Fibroblast of lung (primary cell): ENCODE results near the gene HAUS6. TPM values are rescaled to one million over a fixed set of nuclear protein-coding genes. Genes with fewer than 3 reads are reported as not detected.
A peak's percentile ranks its signal among the peaks of the same experiment; 100 is the strongest.

Source experiments
- DNase-seq, 2 donors: peaks; one replicate each; pipeline versions ENCODE4 v3.0.0 to v3.0.0-alpha.2; 2010; ENCODE audit warnings: low read depth in 2 of 2
- H2AFZ ChIP-seq: 2 replicates; pipeline ENCODE4 v1.5.1; 2012; ENCODE audit warnings: low read length, control low read depth, inconsistent platforms
- H3K27ac ChIP-seq: 2 replicates; pipeline ENCODE4 v1.5.1; 2011; ENCODE audit warnings: low read length, control low read depth; ENCODE audit not compliant: insufficient read depth
- H3K27me3 ChIP-seq: 2 replicates; pipeline ENCODE4 v1.5.1; 2011; ENCODE audit warnings: mild to moderate bottlenecking, low read length; ENCODE audit not compliant: control insufficient read depth, insufficient read depth
- H3K36me3 ChIP-seq: 2 replicates; pipeline ENCODE4 v1.5.1; 2011; ENCODE audit warnings: low read length; ENCODE audit not compliant: control insufficient read depth, insufficient read depth
- H3K4me1 ChIP-seq: 2 replicates; pipeline ENCODE4 v1.5.1; 2011; ENCODE audit warnings: low read length; ENCODE audit not compliant: control insufficient read depth, insufficient read depth; ENCODE audit errors: extremely low read depth
- H3K4me2 ChIP-seq: 2 replicates; pipeline ENCODE4 v1.5.1; 2011; ENCODE audit warnings: low read length, control low read depth; ENCODE audit not compliant: insufficient read depth; ENCODE audit errors: extremely low read depth
- H3K4me3 ChIP-seq, 4 experiments: fragments of 200-600 bp in 1 of 4; sonication (generic) in 1 of 4; replicated peaks in 1 of 4; 2 replicates each; pipeline ENCODE4 v1.5.1; 2011 to 2016; ENCODE audit warnings: low read length in 4 of 4, low read depth in 3 of 4, mild to moderate bottlenecking in 3 of 4, control low read depth in 2 of 4, inconsistent platforms in 1 of 4, mixed read lengths in 1 of 4; ENCODE audit not compliant: insufficient read depth in 1 of 4; ENCODE audit errors: control extremely low read depth in 1 of 4
- H3K79me2 ChIP-seq: 2 replicates; pipeline ENCODE4 v1.5.1; 2012; ENCODE audit warnings: mild to moderate bottlenecking, low read length, inconsistent platforms; ENCODE audit not compliant: control insufficient read depth, insufficient read depth
- H3K9ac ChIP-seq: 2 replicates; pipeline ENCODE4 v1.5.1; 2011; ENCODE audit warnings: mild to moderate bottlenecking, low read length, control low read depth; ENCODE audit not compliant: insufficient read depth
- H3K9me3 ChIP-seq: 2 replicates; pipeline ENCODE4 v1.5.1; 2012; ENCODE audit warnings: low read depth, low read length; ENCODE audit not compliant: control insufficient read depth, insufficient read depth
- H4K20me1 ChIP-seq: 2 replicates; pipeline ENCODE4 v1.5.1; 2011; ENCODE audit warnings: low read length; ENCODE audit not compliant: control insufficient read depth, insufficient read depth; ENCODE audit errors: extremely low read depth
- EZH2 ChIP-seq: IDR thresholded peaks from 2 replicates; pipeline ENCODE4 v1.5.1; 2012; ENCODE audit warnings: low read length, control low read depth, mild to moderate bottlenecking; ENCODE audit errors: missing control alignments
- polyA plus RNA-seq, 2 donors: library from polyadenylated mRNA; depleted of rRNA in 1 of 2; stranded (reverse) in 1 of 2; unstranded in 1 of 2; fragments of >200 nt; gene quantifications; 2 replicates each; pipeline ENCODE4 v1.2.1, GENCODE V29; 2011 to 2012; ENCODE audit warnings: missing spikeins in 1 of 2
- total RNA-seq: library from RNA; depleted of rRNA; stranded (reverse); fragments of >200 nt; gene quantifications from 2 replicates; pipeline ENCODE4 v1.2.1, GENCODE V29; 2014
- TF ChIP-seq, protein P1 (sequence below), 2 donors: IDR thresholded peaks in 1 of 2; conservative IDR thresholded peaks in 1 of 2; 1 replicate in 1 of 2; 2 replicates in 1 of 2; pipeline ENCODE4 v1.5.1; 2011 to 2012; ENCODE audit warnings: low read length in 2 of 2, control low read depth in 1 of 2, inconsistent platforms in 1 of 2, low read depth in 1 of 2, mild to moderate bottlenecking in 1 of 2

HAUS6 gene
- total and polyA plus RNA-seq, 2 donors (not counting 1 experiment from before 2014, with no cell fraction given): 9.6 to 15.4 TPM

DNA sequence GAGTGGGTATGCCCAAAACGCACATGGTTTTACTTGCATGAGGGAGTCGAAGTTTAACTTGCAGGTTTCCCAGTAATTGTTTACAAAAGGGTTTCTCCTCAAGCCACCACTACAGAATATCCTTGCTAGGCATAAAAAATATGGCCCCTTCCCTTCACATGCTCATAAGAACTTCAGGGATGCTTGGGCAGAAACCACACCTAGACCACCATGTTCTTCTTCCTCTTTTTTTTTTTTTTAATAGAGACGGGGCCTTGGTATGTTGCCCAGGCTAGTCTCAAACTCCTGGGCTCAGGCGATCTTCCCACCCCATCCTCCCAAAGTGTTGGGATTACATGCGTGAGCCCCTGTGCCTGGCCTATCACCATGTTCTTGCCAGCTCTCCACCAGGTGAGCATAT, 43.2 kb upstream of the HAUS6 start:
- TF ChIP-seq, protein P1, sequence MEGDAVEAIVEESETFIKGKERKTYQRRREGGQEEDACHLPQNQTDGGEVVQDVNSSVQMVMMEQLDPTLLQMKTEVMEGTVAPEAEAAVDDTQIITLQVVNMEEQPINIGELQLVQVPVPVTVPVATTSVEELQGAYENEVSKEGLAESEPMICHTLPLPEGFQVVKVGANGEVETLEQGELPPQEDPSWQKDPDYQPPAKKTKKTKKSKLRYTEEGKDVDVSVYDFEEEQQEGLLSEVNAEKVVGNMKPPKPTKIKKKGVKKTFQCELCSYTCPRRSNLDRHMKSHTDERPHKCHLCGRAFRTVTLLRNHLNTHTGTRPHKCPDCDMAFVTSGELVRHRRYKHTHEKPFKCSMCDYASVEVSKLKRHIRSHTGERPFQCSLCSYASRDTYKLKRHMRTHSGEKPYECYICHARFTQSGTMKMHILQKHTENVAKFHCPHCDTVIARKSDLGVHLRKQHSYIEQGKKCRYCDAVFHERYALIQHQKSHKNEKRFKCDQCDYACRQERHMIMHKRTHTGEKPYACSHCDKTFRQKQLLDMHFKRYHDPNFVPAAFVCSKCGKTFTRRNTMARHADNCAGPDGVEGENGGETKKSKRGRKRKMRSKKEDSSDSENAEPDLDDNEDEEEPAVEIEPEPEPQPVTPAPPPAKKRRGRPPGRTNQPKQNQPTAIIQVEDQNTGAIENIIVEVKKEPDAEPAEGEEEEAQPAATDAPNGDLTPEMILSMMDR (conservative IDR thresholded peaks at IDR 0.05 in 1 of 2, IDR thresholded peaks at IDR 0.05 in 1 of 2; ENCODE audit: low read depth in 1 of 2, low read length in 2 of 2): no peak
- no peak for TF ChIP-seq EZH2
- Histone ChIP-seq H3K36me3 (no peaks in the 10 kb centered on the region), H3K4me2 (no peak overlapping the region), H4K20me1 (no peaks in the 10 kb centered on the region), H3K9me3 (no peaks in the 10 kb centered on the region), H3K4me1 (peaks cover 2% of the 10 kb centered on the region), H3K9ac (no peak overlapping the region), H2AFZ (no peak overlapping the region), H3K79me2 (no peaks in the 10 kb centered on the region), H3K4me3 (no peak overlapping the region), H3K27ac (no peak overlapping the region), H3K27me3 (no peaks in the 10 kb centered on the region)
- no peak for DNase-seq

DNA sequence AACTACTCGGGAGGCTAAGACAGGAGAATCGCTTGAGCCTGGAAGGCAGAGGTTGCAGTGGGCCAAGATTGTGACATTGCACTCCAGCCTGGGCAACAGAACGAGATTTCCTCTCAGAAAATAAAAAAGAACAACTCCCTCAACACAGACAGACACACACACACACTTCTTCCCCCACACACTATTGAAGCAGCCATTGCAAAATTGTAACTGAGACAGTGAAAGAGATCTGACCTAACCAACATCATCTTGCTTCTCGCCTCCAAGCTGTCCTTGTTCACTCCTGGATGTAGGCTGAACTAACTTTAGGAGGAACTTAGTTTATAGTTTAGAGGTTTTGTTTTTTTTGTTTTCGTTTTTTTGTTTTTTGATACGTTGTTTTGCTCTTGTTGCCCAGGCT, 37.6 kb upstream of the HAUS6 start:
- H3K9ac ChIP-seq: no peak overlapping the region
- H3K4me3 ChIP-seq: no peak overlapping the region
- H3K4me2 ChIP-seq: no peak overlapping the region
- no peaks in the 10 kb centered on the region for H3K27me3 ChIP-seq
- no peak overlapping the region for H2AFZ ChIP-seq
- H4K20me1 ChIP-seq: no peaks in the 10 kb centered on the region
- H3K27ac ChIP-seq: no peak overlapping the region
- TF ChIP-seq, protein P1 (conservative IDR thresholded peaks at IDR 0.05 in 1 of 2, IDR thresholded peaks at IDR 0.05 in 1 of 2; ENCODE audit: low read depth in 1 of 2, low read length in 2 of 2): no peak
- no peak for TF ChIP-seq EZH2
- no peaks in the 10 kb centered on the region for H3K36me3 ChIP-seq
- no peaks in the 10 kb centered on the region for H3K9me3 ChIP-seq
- peaks cover 4% of the 10 kb centered on the region for H3K4me1 ChIP-seq
- no peak for DNase-seq
- H3K79me2 ChIP-seq: no peaks in the 10 kb centered on the region

DNA sequence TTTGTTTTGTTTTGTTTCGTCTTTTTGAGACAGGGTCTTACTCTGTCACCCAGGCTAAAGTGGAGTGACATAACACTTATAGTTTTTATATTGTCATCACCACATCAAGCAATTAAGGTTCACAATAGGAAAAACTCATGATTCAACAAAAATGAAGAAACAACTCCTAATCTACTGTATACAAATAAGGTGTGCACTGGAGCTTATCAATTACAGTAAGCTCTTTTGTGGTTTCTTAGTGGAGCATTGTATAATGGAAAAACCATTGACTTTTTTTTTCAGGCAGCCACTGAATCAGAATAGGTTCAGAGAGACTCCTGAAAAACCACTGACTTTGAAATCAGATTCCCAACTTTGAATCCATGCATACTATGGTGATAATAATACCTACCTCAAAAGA, 35.4 kb upstream of the HAUS6 start:
- no peak for TF ChIP-seq EZH2
- TF ChIP-seq, protein P1 (conservative IDR thresholded peaks at IDR 0.05 in 1 of 2, IDR thresholded peaks at IDR 0.05 in 1 of 2; ENCODE audit: low read depth in 1 of 2, low read length in 2 of 2): no peak
- H3K27ac ChIP-seq: no peak overlapping the region
- no peaks in the 10 kb centered on the region for H3K27me3 ChIP-seq
- DNase-seq: peak in 1 of 2 donors; percentile 47
- H3K4me1 ChIP-seq: peaks cover 4% of the 10 kb centered on the region
- no peaks in the 10 kb centered on the region for H3K9me3 ChIP-seq
- H4K20me1 ChIP-seq: no peaks in the 10 kb centered on the region
- no peak overlapping the region for H2AFZ ChIP-seq
- no peak overlapping the region for H3K4me2 ChIP-seq
- no peaks in the 10 kb centered on the region for H3K36me3 ChIP-seq
- H3K79me2 ChIP-seq: no peaks in the 10 kb centered on the region
- no peak overlapping the region for H3K4me3 ChIP-seq
- H3K9ac ChIP-seq: no peak overlapping the region
